ENCODE results near the gene ADAM21.
"Not testable (repeated sequence)": the region's sequence is repeated elsewhere in the genome, so short reads cannot be mapped to it uniquely, and the experiment has no call there.

Gene ADAM21

GRCh38 chr14:70451874-70452273, at the start of gene ADAM21:
TSS of gene ADAM21 (plus strand) at chr14:70452174. CDS start at chr14:70457500, 5,326 bp downstream.
- H3K9me3 ChIP-seq (ENCODE audit: control insufficient read depth, insufficient read depth, low read length): no peaks in the 10 kb centered on the region
- TF ChIP-seq EZH2phosphoT487 (IDR thresholded peaks at IDR 0.05; ENCODE audit: borderline replicate concordance, low read length): no peak
- TF ChIP-seq CTCF (IDR thresholded peaks at IDR 0.05; ENCODE audit: low read depth, low read length, poor library complexity, severe bottlenecking): no peak
- no peaks in the 10 kb centered on the region for H4K20me1 ChIP-seq (ENCODE audit: control insufficient read depth, insufficient read depth, low read depth, low read length)
- H3K4me1 ChIP-seq (ENCODE audit: control insufficient read depth, low read length): no peaks in the 10 kb centered on the region
- no peaks in the 10 kb centered on the region for H3K79me2 ChIP-seq (ENCODE audit: control insufficient read depth, low read length)
- 0 out of 2 replicates have a peak, but pooled peaks cover 2% of the 10 kb centered on the region for H3K27me3 ChIP-seq (ENCODE audit: control insufficient read depth, low read length)
- H3K36me3 ChIP-seq (ENCODE audit: control insufficient read depth, low read length): no peaks in the 10 kb centered on the region
- H3K4me3 ChIP-seq (ENCODE audit: low read length): no peak within 1 kb of the TSS
- no peak within 1 kb of the TSS for H3K4me2 ChIP-seq (ENCODE audit: low read length)
- no peaks in the 10 kb centered on the region for H3F3A ChIP-seq (ENCODE audit: control insufficient read depth, insufficient read depth)
- no peak within 1 kb of the TSS for H3K27ac ChIP-seq (ENCODE audit: low read depth, low read length)
- H3K9me2 ChIP-seq (replicated peaks; ENCODE audit: control insufficient read depth, low read length): no peaks in the 10 kb centered on the region

- H3K4me2 ChIP-seq (ENCODE audit: low read length); H3K27me3 ChIP-seq (ENCODE audit: control insufficient read depth, low read length); H3F3A ChIP-seq (ENCODE audit: control insufficient read depth, insufficient read depth); H3K9me2 ChIP-seq (replicated peaks; ENCODE audit: control insufficient read depth, low read length); H3K9me3 ChIP-seq (ENCODE audit: control insufficient read depth, insufficient read depth, low read length); H3K79me2 ChIP-seq (ENCODE audit: control insufficient read depth, low read length); H3K4me1 ChIP-seq (ENCODE audit: control insufficient read depth, low read length); H3K36me3 ChIP-seq (ENCODE audit: control insufficient read depth, low read length); H3K4me3 ChIP-seq (ENCODE audit: low read length); H4K20me1 ChIP-seq (ENCODE audit: control insufficient read depth, insufficient read depth, low read depth, low read length); H3K27ac ChIP-seq (ENCODE audit: low read depth, low read length): not testable (repeated sequence)
Observed at GRCh38 chr14:70403335-70403734, 48.6 kb upstream of the ADAM21 start.

GRCh38 chr14:70406216-70406615, 45.8 kb upstream of the ADAM21 start:
- H3K9me3 ChIP-seq (ENCODE audit: control insufficient read depth, insufficient read depth, low read length); H3K27me3 ChIP-seq (ENCODE audit: control insufficient read depth, low read length); H3K9me2 ChIP-seq (replicated peaks; ENCODE audit: control insufficient read depth, low read length); H3K36me3 ChIP-seq (ENCODE audit: control insufficient read depth, low read length); H3K4me1 ChIP-seq (ENCODE audit: control insufficient read depth, low read length); H3K4me2 ChIP-seq (ENCODE audit: low read length); H4K20me1 ChIP-seq (ENCODE audit: control insufficient read depth, insufficient read depth, low read depth, low read length); H3K4me3 ChIP-seq (ENCODE audit: low read length); H3F3A ChIP-seq (ENCODE audit: control insufficient read depth, insufficient read depth); H3K27ac ChIP-seq (ENCODE audit: low read depth, low read length); H3K79me2 ChIP-seq (ENCODE audit: control insufficient read depth, low read length): not testable (repeated sequence)

GRCh38 chr14:70407621-70408020, 44.4 kb upstream of the ADAM21 start:
- Histone ChIP-seq H3K4me3 (ENCODE audit: low read length) (no peak overlapping the region), H3F3A (ENCODE audit: control insufficient read depth, insufficient read depth) (no peaks in the 10 kb centered on the region), H3K9me3 (ENCODE audit: control insufficient read depth, insufficient read depth, low read length) (no peaks in the 10 kb centered on the region), H3K79me2 (ENCODE audit: control insufficient read depth, low read length) (no peaks in the 10 kb centered on the region), H3K27me3 (ENCODE audit: control insufficient read depth, low read length) (no peaks in the 10 kb centered on the region), H3K36me3 (ENCODE audit: control insufficient read depth, low read length) (no peaks in the 10 kb centered on the region), H3K27ac (ENCODE audit: low read depth, low read length) (no peak overlapping the region), H3K4me2 (ENCODE audit: low read length) (no peak overlapping the region), H3K4me1 (ENCODE audit: control insufficient read depth, low read length) (no peaks in the 10 kb centered on the region), H4K20me1 (ENCODE audit: control insufficient read depth, insufficient read depth, low read depth, low read length) (no peaks in the 10 kb centered on the region), H3K9me2 (replicated peaks; ENCODE audit: control insufficient read depth, low read length) (no peaks in the 10 kb centered on the region)
- TF ChIP-seq CTCF (IDR thresholded peaks at IDR 0.05; ENCODE audit: low read depth, low read length, poor library complexity, severe bottlenecking): no peak
- TF ChIP-seq EZH2phosphoT487 (IDR thresholded peaks at IDR 0.05; ENCODE audit: borderline replicate concordance, low read length): no peak

Data from DOHH2 (cell line).